CD4-positive, alpha-beta T cell treated with Interleukin-15 for 4 hours (primary cell): Measurements from ENCODE around the gene TREX2.
"Not testable (repeated sequence)": the region's sequence is repeated elsewhere in the genome, so short reads cannot be mapped to it uniquely, and the experiment has no call there.

Experiments used
- DNase-seq: peaks from one replicate; pipeline ENCODE4 v3.0.0-alpha.2; 2020; ENCODE audit warnings: low spot score

TREX2 gene

GRCh38 chrX:153408221-153408721, 37.6 kb downstream of the TREX2 start:
- DNase-seq: no peak

GRCh38 chrX:153407736-153408135, 38.1 kb downstream of the TREX2 start:
- DNase-seq: no peak

- DNase-seq: no peak
Measured at GRCh38 chrX:153406903-153407302, 39.0 kb downstream of the TREX2 start.

GRCh38 chrX:153406011-153406410, 39.8 kb downstream of the TREX2 start:
- DNase-seq: no peak

GRCh38 chrX:153405426-153405825, 40.4 kb downstream of the TREX2 start:
- DNase-seq: no peak

GRCh38 chrX:153404333-153404732, 41.5 kb downstream of the TREX2 start:
- DNase-seq: not testable (repeated sequence)

- no peak for DNase-seq
Measured at GRCh38 chrX:153401133-153401764, 44.6 kb downstream of the TREX2 start, which contains the start of gene PNMA6E. TSS of gene PNMA6E (minus strand) at chrX:153401350. CDS start at chrX:153398849, 2,501 bp downstream.

- peak; percentile 28 for DNase-seq
Measured at GRCh38 chrX:153400146-153401132, 45.4 kb downstream of the TREX2 start.

GRCh38 chrX:153398275-153398960, 47.4 kb downstream of the TREX2 start:
- DNase-seq: no peak

- no peak for DNase-seq
Measured at GRCh38 chrX:153397256-153397960, 48.4 kb downstream of the TREX2 start.

GRCh38 chrX:153396320-153397195, 49.3 kb downstream of the TREX2 start:
- no peak for DNase-seq

GRCh38 chrX:153395613-153396319, 50.1 kb downstream of the TREX2 start:
- DNase-seq: no peak

GRCh38 chrX:153394612-153395011, 51.2 kb downstream of the TREX2 start:
- DNase-seq: no peak
